HG03025 (cell line): ENCODE data around the gene MAVS.

Experiments
- ATAC-seq: cut with Tn5 transposase; IDR thresholded peaks from one replicate; pipeline ENCODE4 v1.9.1; 2021; ENCODE audit warnings: mild to moderate bottlenecking, moderate library complexity; ENCODE audit not compliant: unreplicated experiment, low FRiP score

MAVS gene

DNA sequence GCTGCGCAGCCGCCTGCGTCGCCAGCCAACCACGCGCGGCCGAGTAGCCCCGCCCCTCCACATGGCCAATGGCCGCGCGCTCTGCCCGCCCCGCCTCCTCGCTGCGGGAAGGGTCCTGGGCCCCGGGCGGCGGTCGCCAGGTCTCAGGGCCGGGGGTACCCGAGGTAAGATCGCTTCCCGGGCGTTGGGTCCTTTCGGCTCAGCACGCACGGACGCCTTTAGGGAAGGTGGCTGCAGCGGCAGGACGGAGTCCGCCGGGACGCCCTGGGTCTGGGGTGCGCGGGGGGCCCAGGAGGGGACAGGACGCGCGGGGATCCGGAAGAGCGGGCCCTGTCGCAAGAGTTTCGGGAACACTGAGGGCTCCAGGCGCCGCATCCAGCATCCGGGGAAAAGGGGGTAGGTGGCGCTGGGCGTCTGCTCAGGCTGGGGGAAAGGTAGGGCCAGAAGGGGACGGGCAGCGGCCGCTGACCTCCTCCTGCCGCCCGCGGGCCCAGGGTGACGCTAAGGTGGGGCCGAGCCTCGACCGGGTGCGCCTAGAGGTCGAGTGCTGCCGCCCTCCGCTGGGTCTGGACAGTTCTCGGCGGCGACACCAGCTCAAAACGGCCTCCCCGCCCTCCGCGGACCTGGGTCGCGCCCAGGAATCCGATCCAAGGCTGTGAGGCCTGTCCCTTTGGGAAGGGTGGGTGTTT is at the start of gene MAVS:
Gene MAVS (plus strand): TSS at position 95 of the 689 bp plus-strand sequence. CDS start 7,791 bp downstream, outside the sequence.
- peak; percentile 80 for ATAC-seq

DNA sequence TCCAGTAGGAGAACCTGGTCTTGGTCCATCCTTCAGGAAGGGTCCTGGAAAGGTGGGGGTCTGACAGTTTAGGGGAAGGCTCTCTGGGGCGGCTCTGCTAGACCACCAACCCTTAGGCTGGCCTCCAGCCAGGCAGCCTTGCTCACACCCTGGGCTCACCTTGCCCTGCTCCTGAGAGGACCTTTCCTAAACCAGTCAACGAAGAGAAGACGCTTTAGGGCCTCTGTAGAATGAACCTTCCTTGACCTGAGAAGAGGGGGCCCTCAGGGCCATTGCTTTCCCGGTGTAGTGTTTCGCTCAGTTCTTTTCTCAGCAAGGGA is 49.4 kb upstream of the MAVS start:
- no peak for ATAC-seq

DNA sequence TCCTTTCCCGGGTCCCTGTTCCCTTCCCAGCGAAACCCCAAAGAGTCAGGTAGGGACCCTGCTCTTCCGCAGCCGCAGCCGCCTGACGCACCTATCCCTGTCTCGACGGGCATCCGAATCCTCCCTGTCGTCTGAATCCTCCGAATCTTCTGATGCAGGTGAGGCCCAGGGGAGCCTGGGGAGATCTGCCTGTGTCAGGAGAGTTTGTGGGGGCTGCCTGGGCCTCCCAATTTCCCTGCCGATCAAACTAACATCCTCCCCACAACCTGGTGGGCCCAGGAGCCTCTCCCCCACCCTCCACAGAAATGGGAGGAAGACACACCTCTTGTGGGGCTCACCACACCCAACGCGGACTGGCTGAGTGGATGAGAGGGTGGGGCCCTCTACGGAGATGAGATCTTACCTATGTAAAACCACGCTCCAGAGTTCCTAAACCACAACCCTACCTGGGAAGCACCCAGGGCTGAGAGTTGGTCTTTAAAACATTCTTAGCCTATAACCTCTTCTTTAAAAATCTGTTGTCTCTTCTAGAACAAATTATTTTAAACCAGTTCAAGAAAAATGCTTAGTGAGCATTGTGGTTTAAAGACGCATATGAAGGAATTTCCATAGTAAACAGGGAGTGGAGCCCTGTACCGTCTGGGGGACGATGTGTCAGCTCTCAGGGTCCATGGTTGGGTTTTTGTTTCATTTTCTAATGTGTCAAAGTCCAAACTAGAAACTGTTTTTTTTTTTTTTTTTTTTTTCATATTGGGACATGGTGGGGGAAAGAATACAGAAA is 48.9 kb upstream of the MAVS start:
- no peak for ATAC-seq

DNA sequence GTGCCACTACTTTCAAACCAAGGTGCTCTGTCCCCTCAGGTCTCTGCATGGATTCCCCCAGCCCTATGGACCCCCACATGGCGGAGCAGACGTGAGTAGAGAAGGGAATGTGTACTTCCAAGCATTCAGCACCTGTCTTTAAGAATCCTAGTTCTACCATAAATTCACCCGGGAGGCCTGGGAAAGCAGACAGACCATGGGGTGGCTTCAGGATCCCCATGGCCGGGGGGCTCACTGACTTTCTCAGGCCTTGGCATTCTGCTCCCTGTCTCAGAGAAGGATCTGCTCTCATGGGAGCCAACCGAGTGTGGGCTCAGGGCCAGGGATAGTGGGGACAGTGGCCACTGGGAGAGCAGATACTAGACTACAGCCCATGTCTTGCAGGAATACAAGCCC is 48.3 kb upstream of the MAVS start:
- no peak for ATAC-seq

DNA sequence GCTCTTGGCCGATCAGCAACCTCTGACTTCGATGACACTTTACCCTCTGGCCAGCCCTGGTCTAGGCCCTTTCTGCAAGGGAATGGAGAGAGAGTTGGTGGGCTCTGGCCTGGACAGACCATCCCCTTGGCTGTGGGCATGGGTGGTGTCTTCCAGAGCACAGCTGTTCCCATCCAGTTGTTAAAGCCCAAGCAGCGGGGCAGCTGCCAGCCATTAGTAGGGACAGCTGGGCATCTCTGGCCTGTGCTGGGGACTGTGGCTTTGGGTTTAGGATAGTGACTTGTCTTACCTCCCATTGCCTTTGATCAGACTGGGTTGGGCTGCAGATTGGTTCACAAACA is 47.8 kb upstream of the MAVS start:
- ATAC-seq = no peak

DNA sequence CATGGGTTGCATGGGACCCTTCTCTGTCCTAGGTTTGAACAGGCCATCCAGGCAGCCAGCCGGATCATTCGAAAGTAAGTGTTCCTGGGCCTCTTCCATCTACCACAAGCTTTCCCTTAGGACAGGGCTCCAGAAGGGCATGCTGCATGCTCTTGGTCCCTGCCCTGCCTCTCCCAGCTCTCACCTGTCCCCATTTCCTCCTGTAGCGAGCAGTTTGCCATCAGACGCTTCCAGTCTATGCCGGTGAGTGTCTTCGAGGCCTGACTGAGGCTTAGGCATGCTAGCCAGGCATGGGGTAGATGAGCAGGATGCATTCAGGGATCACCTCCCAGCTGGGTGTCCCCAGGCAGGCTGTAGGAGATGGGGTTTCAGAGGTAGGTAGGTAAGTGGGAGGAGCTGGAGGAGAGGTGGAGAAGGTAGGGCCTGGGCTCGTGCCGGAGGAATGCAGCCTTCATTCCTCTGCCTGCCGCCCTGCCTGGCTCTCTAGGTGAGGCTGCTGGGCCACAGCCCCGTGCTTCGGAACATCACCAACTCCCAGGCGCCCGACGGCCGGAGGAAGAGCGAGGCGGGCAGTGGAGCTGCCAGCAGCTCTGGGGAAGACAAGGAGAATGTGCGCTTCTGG is 46.3 kb upstream of the MAVS start:
- no peak for ATAC-seq

DNA sequence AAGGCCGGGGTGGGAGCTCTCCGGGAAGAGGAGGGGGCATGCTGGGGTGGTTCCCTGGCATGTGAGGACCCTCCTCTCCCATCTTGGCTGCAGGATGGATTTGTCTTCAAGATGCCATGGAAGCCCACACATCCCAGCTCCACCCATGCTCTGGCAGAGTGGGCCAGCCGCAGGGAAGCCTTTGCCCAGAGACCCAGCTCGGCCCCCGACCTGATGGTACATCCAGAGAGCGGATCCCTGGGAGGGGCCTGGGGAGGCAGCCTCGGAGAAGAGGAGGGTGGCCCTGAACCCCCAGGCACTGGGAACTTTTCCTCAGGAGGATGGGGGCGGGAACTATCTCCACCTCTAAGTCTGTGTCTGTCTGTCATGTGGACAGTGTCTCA is 45.8 kb upstream of the MAVS start:
- no peak for ATAC-seq

DNA sequence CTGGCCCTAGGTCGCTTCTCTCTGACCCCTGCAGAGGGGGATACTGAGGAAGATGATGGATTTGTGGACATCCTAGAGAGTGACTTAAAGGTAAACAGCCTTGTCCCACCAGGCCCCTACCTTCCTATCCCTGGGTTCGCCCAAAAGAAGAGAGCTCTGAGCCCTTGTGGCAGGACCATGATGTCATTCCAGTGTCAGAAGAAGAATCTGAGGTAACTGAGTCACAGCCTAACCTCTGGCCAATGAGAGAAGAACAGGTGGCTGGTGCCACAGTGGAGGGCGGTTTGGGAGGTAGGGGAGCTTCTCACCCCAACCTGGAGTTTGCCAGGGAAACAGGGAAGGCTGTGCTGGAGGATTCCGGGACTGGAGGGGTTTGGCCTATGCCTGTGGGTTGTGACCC is 45.3 kb upstream of the MAVS start:
- ATAC-seq = no peak

DNA sequence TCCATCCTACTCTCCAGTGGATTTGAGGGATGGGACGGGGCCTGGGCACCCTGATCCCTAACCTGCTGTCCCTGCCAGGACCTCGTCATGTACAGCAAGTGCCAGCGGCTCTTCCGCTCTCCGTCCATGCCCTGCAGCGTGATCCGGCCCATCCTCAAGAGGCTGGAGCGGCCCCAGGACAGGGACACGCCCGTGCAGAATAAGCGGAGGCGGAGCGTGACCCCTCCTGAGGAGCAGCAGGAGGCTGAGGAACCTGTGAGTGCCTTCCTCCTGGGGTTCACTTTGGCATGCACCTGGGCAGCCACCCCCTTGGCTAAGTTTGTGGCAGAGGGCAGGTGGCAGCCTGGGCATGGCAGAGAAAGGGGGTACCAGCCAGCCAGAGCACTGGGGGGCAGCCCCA is 44.8 kb upstream of the MAVS start:
- no peak for ATAC-seq

DNA sequence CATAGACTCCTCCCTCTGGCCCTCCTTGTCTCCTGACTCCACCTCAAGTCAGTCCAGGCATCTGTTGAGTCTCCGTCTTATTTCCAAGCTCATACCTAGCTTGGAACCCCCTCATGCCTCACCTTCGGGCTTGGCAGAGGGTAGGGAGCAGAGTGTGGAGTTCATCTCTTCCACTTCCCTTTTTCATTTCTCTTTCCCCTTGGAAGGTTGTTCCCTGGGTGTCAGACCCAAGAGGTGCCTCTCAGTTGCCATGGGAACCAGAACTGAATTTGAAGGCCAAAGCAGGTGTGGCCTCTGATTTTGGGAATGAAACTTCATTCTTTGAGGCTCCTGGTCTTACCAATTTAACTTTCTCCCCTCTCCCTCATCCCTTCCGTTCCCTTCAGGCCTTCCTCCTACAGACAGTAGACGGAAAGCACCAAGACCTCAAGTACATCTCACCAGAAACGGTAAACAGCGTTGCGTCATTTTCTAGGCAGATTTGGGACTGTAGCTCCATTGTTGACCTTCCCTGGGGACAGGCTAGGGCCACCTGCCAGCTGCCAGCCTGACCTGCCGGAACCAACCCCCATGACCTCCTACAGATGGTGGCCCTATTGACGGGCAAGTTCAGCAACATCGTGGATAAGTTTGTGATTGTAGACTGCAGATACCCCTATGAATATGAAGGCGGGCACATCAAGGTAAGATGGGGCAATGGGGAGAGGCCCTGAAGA is 44.0 kb upstream of the MAVS start:
- no peak for ATAC-seq

DNA sequence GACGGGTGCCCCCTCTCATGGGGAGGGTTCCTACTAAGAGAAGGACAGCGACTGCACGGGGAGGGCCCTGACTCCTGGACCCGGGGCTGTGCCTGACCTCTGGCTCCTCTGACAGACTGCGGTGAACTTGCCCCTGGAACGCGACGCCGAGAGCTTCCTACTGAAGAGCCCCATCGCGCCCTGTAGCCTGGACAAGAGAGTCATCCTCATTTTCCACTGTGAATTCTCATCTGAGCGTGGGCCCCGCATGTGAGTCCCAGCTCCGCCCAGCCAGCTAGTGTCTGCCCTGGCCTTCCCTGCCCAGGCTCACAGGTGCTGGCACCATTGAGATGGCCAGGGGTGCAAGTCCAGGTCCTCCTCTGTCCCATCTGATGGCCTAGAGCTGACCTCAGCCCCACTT is 43.3 kb upstream of the MAVS start:
- no peak for ATAC-seq

DNA sequence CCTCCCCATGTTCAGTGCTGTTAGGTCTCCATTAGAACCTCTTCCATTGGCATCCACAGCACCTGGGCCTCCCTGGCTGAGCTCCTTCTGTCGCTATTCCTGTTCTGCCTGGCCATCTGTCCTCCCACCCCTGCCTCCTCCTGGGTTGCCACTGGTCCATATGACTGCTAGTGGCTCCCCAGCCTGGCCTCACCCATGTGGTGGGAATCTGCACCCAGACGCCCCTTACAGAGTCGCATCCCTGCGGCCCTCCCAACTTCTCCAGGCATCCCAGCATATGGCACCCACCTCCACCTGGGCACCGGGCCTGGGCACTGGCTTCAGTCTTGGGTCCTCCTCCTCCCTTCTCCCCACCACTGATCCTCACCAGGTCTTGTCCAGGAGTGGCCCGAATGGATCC is 42.8 kb upstream of the MAVS start:
- no peak for ATAC-seq

DNA sequence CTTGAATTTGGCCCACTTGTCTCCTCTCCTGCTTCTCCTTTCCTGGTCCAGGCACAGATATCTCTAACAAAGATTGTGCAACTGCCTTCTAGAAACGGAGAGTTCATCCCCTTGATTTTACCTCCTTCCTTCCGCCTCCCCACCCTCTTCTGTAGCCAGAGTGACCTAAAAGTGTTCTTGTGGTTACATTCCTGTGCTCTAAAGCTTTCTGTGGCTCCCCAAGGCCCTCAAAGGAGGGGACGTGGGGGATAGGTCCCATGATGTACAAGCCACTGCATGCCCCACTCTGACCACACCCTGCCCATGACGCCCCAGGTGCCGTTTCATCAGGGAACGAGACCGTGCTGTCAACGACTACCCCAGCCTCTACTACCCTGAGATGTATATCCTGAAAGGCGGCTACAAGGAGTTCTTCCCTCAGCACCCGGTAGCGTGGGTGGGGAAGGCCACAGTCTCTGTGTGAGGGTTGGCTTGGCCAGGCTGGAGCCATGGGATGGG is 42.3 kb upstream of the MAVS start:
- no peak for ATAC-seq

DNA sequence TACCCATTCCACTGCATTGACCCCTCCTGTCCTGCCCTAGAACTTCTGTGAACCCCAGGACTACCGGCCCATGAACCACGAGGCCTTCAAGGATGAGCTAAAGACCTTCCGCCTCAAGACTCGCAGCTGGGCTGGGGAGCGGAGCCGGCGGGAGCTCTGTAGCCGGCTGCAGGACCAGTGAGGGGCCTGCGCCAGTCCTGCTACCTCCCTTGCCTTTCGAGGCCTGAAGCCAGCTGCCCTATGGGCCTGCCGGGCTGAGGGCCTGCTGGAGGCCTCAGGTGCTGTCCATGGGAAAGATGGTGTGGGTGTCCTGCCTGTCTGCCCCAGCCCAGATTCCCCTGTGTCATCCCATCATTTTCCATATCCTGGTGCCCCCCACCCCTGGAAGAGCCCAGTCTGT is 41.9 kb upstream of the MAVS start:
- ATAC-seq = no peak

DNA sequence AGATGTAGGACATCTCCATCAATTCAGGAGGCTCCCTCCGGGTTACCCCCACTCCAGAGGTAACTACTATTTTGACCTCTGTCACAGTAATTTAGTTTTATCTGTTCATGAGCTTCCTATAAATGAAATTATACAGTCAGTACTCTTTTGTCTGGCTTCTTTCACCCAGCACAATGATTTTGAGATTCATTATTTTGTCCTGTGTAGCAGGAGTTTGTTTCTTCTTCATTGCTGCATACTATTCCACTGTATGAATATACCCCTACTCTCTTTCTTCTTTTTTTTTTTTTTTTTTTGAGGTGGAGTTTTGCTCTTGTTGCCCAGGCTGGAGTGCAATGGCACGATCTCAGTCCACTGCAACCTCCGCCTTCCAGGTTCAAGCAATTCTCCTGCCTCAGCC is 38.1 kb upstream of the MAVS start:
- ATAC-seq = no peak

DNA sequence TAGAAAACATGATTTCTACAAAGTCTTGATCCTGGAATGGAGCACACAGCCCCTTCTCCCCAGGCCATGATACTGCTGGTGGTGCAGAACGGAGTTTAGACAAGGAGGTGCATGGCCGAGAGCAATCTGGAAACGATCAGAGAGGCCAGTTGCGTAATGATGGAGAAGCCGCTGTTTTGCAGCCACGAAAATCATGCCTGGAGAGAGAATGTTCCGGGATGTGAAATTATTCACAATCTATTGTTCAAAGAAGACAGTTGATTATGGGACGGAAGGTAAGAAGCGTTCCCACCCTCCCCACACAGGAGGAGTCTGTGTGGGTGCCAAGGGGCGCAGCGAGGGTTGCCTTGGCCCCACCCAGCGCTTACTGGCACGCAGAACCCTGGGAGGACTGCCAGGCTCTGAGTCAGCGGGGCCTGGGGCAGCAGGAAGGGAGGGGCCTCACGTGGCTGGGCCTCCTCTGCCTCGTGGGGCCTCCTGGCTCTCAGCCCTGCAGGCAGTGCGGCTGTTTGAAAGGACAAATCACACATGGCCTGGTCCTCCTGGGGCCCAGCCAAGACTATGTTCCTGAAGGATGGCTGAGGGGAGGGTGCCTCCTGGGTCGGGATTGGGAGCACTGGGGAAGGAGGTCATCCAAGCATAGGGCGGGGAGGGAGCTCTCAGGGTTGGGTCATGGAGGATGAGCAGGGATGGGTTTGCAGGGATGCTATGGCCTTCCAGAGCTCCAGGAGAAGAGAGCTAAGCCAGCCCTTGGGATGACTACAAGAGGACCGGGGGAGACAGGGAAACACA is 35.0 kb upstream of the MAVS start:
- ATAC-seq = no peak

DNA sequence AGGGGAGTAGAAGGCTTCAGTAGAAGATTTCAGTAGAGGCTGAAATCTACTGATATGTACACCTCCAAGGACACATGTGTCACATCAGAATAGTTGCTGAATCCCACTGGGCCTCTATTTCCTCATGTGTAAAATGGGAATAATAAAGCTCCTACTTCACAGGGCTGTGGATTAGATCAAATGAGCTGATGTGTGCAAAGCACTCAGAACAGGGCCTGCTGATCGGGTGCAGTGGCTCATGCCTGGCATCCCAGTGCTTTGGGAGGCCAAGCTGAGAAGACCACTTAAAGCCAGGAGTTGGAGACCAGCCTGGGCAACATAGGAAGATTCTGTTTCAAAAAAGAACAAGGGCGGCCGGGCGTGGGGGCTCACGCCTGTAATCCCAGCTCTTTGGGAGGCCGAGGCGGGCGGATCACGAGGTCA is 34.4 kb upstream of the MAVS start:
- no peak for ATAC-seq

DNA sequence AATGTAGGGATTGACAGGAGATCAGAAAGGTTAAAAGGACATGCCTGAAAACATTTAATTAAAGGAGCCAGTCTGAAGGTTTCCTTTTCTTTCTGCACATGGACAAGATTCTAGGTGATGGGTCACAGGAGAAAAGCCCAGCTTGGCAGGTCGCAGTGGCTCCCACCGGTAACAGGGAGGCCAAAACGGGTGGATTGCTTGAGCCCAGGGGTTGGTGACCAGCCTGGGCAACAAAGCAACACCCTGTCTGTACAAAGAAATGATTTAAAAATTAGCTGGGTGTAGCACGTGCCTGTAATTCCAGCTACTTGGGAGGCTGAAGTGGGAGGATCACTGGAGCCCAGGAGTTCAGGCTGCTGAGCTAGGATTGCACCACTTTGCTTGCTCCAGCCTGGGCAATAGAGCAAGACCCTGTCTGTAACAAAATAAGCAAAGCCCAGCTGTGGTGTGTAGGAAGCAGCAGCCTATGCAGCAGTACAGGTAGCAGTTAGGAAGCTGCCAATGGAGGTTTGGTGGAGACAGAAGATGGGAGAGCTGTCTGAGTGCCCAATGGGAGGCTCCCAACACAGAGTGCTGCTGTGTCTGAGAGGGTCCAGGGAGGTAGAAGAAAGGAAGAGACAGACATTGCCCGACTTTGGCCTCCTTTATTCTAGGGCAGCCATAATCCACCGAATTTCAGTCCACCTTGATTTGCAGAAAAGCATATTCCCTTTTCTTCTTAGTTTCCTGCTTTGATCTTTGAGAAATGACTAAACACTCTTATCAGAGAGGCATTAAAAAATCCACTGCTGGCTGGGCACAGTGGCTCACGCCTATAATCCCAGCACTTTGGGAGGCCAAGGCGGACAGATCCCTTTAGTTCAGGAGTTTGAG is 33.4 kb upstream of the MAVS start:
- ATAC-seq = no peak

DNA sequence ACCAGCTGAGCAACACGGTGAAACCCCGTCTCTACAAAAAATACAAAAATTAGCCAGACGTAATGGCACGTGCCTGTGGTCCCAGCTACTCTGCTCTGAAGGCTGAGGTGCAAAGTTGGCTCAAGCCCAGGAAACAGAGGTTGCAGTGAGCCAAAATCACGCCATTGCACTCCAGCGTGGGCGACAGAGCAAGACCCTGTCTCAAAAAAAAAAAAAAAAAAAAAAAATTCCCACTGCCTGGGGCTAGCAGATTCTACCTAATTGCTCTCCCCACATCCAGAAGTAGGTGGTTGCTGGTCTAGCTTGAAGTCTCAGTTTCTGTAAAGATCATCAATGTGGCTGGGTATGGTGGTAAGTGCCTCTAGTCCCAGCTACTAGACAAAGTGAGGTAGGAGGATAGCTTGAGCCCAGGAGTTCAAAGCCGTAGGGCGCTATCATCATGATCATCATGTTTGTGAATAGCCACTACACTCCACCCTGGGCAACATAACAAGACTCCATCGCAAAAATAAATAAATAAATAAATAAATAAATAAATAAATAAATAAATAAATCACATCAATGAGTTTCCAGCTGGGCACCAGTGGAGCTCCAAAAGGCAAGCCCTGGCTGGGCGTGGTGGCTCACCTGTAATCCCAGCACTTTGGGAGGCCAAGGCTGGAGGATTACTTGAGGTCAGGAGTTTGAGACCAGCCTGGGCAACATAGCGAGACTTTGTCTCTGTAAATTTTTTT is 32.6 kb upstream of the MAVS start:
- no peak for ATAC-seq
